GM12864 (cell line): ENCODE results near the gene AIG1.

ENCODE experiments used
- DNase-seq: peaks from one replicate; pipeline ENCODE4 v3.0.0-alpha.2; 2011; ENCODE audit warnings: low read depth
- H3K4me3 ChIP-seq: 2 replicates; pipeline ENCODE4 v1.5.1; 2011; ENCODE audit warnings: mild to moderate bottlenecking, low read depth, low read length, control low read depth
- CTCF ChIP-seq: IDR thresholded peaks from 2 replicates; pipeline ENCODE4 v1.5.1; 2011; ENCODE audit warnings: low read depth, mild to moderate bottlenecking, moderate library complexity, low read length, control low read depth, inconsistent platforms; ENCODE audit errors: missing control alignments

The AIG1 gene

DNA sequence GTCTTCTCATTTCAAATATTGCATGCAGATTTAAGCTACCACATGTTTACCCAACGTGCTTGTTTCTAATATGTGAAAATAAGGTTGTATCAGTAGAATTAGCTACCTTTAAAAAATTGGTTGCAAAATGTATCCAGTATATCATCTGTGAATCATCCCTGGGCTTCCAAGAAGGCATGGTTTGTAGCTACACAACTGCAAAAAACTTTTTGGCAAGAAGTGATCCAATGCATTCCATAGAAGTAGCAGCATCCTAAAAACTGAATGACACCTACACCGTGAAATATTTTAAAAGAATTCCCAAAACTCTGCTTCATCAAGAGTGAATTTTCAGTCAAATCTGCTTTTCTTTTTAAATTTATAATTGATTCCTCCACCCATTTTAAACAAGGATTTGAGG, 89.1 kb downstream of the AIG1 start:
- no peak for TF ChIP-seq CTCF
- no peak for DNase-seq
- H3K4me3 ChIP-seq: no peak overlapping the region

DNA sequence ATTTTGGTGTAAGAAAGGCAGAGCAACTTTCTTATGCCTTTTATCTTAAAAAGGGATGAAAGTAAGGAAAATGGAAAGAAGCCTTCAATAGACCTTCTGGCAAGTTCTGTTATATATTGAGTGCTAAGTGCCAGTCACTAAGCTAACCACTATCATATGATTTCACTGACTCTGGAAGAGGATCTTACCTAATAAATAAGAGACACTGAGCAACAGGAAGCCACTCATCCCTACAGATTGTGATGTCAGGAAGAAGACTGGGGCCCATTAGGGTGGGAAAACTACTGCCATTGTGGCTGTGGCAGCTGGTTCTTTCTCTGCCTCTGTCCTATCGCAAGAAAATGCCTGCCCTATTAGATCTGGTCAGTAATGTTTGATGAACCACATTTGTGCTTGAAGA, 89.6 kb downstream of the AIG1 start:
- no peak for DNase-seq
- TF ChIP-seq CTCF: no peak
- no peak overlapping the region for H3K4me3 ChIP-seq

- no peak overlapping the region for H3K4me3 ChIP-seq
- no peak for TF ChIP-seq CTCF
- DNase-seq: no peak
Measured at GRCh38 chr6:143151381-143151780, 90.7 kb downstream of the AIG1 start.

DNA sequence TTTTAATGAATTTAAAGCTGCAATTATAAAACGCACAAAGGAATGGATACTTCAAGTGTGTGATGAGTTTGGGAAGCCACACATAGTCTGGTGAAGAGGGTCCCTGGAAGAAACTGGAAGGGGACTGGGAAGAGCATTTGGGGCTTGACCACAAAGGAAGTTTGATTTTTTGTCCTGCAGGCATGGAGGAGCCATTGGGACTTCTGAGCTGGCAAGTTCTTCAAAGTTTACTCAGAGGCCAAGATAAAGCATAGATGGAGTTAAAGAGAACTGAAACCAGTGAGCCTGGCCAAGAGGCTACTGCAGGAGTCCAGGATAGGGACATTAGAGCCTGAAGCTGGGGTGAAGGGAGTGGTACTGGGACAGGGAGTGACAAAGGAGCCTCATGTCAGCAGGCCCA, 95.0 kb downstream of the AIG1 start:
- DNase-seq: no peak
- no peak for TF ChIP-seq CTCF
- no peak overlapping the region for H3K4me3 ChIP-seq

DNA sequence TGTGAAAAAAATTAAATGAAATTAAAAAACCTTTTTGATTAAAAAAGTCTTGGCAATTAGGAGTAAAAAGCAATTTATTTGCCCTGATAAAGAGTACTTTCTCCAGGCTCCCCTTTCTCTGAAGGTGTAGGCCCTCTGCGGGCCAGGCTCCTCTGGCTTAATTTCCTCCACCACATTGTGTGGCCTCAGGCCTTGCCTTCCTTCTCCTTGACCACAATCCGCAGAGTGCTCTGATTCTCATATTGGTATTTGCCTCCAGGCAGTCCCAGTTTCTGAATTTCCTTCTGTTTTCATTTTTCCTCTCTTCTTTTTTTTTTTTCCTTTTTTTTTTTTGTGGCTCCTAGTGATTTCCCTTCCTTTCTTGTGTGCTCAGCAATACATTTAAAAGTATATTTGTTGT, 96.4 kb downstream of the AIG1 start:
- DNase-seq: no peak
- no peak for TF ChIP-seq CTCF
- H3K4me3 ChIP-seq: no peak overlapping the region

DNA sequence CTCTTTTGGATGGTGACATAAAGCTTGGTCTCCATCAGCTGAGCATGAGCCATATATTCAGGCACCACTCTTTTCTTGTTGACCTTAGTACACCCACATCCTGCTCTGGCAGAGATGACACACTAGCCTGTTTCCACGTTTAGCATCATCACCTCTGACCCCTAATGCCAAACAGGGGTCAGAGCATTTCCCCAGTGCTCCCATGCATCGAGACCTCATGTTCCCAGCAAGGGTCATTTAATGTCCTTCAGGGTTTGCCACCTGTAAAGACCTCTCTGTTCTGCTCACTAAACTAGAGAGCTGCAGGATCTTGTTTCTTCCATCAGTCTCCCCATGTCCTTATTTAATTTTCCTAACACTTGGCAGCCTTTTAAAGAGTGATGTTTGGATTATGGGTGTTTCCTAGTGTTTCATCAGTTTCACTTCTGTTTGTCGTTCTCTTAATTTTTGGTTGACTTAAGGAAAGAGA, 97.5 kb downstream of the AIG1 start:
- no peak for TF ChIP-seq CTCF
- DNase-seq: no peak
- H3K4me3 ChIP-seq: no peak overlapping the region

GRCh38 chr6:143159001-143159400, 98.3 kb downstream of the AIG1 start:
- no peak for TF ChIP-seq CTCF
- no peak overlapping the region for H3K4me3 ChIP-seq
- DNase-seq: no peak
